ENCODE measurements around the gene PTPRO.

The PTPRO gene

DNA sequence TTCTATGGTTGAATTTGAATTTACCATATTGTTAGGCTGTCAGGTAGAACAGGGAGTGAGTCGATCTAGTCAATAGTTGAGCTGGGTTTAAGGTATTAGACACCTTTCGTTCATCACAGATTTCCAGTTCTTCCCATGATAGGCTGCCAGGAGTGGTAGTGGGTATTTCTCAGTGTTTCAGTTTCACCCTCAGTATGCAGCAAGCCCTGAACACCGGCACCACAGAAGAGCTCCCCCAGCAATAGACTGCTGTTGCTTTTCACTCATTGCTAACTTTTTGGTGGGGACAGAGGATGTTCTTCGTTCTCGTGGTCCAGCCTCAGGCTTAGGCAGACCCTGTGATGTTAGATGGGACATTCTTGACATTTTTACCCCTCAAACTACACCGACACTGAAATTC lies 164.6 kb downstream of the PTPRO start:
- TF ChIP-seq ZFX (IDR thresholded peaks at IDR 0.05; ENCODE audit: borderline replicate concordance), result no peak
- TF ChIP-seq, protein P1, sequence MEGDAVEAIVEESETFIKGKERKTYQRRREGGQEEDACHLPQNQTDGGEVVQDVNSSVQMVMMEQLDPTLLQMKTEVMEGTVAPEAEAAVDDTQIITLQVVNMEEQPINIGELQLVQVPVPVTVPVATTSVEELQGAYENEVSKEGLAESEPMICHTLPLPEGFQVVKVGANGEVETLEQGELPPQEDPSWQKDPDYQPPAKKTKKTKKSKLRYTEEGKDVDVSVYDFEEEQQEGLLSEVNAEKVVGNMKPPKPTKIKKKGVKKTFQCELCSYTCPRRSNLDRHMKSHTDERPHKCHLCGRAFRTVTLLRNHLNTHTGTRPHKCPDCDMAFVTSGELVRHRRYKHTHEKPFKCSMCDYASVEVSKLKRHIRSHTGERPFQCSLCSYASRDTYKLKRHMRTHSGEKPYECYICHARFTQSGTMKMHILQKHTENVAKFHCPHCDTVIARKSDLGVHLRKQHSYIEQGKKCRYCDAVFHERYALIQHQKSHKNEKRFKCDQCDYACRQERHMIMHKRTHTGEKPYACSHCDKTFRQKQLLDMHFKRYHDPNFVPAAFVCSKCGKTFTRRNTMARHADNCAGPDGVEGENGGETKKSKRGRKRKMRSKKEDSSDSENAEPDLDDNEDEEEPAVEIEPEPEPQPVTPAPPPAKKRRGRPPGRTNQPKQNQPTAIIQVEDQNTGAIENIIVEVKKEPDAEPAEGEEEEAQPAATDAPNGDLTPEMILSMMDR (IDR thresholded peaks at IDR 0.05), result no peak
- H3K27ac ChIP-seq, result no peak overlapping the region

DNA sequence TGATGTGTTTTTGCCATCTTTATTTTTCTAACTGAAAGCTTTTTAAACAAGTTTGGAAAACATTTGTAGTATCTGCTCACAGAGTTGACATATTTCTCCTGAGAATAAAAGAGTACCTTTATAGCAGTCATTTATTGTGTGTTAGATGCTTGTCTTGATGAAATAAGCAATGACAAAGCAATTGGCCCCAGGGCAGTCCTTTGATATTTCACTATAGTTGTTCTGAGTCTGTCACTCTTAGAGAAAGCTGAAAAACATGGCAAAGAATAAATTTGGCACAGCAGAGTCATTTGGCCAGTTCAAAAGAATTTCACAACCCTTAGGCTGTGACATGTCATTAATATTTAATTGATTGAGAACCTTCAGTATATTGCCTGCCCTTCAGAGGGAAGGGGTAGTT lies 166.2 kb downstream of the PTPRO start:
- TF ChIP-seq, protein P1 (IDR thresholded peaks at IDR 0.05), result no peak
- no peak for TF ChIP-seq ZFX (IDR thresholded peaks at IDR 0.05; ENCODE audit: borderline replicate concordance)

DNA sequence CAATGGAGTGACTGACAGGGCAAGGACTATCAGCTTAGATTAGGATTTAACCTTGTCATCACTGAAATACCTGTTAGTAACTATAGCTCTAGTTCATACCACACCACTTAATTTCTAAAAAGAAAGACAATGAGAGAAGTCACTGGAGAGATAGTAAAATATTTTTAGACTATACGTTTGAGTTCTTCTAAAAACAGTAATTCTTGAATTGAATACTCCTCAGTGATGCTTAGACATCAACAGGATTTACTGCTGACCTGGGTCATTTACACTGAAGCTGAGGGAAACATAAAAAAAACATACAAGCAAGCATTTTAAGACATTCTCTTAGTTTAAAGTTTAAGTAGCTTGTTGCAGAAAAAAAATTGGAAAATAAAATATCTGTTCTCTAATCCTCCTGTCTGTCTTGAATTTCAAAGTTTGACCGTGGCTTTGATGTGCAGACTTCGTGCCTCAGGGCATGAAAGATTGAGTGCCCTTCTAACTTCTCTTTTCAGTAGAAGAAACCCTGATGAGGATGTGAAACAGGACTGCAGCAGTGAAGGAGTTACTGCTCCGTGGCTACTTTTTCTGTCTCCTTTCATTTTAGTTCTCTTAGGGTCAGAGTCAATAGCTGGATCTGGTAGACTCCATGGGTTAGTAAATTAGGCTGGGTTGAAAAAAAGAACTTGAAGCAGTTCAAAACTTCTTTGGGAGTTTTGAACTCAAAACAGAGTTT lies 172.2 kb downstream of the PTPRO start:
- no peak overlapping the region for H3K27ac ChIP-seq

More for the DNA sequence above, 166.2 kb downstream of the PTPRO start:
- no peak overlapping the region for H3K27ac ChIP-seq

DNA sequence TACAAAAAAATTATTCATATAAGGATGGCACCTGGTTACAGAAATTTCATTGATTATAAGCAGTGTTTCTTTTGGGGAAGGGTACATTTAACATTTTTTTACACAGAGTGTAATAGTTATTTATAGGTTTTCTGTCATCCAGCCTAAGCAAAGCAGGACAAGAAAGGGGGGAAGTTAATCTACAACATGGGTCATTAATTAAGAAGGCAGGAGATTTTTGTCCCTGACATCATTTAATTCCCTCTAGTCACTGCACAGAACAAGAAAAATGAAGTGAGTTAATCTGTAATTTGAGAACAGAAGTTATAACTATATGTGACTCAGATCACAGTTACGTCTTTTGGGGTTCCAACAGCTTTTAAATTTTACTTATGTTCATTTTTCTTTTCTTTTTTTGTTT lies 173.4 kb downstream of the PTPRO start:
- no peak for TF ChIP-seq ZFX (IDR thresholded peaks at IDR 0.05; ENCODE audit: borderline replicate concordance)
- TF ChIP-seq, protein P1 (IDR thresholded peaks at IDR 0.05), result no peak
- H3K27ac ChIP-seq, result no peak overlapping the region

More for the DNA sequence above, 172.2 kb downstream of the PTPRO start:
- TF ChIP-seq, protein P1 (IDR thresholded peaks at IDR 0.05), result no peak
- no peak for TF ChIP-seq ZFX (IDR thresholded peaks at IDR 0.05; ENCODE audit: borderline replicate concordance)

DNA sequence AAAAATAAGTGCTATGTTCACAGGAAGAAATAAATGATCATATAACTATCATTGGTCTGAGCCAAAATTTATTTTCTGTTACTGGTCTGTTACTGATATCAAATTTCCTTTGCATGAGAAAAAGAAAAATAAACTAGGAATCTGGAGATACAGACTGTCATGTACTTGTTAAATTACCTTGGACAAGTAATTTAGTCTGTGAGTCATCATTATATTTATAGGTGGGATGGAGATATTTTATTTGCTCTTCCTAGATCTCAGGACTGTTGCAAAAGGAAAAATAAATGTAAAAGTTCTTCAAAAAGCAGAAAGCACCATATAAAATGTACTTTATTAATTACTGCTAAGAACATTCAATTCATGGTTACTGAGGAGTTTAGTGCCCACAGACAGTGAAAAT lies 174.4 kb downstream of the PTPRO start:
- TF ChIP-seq, protein P1 (IDR thresholded peaks at IDR 0.05), result no peak
- no peak for TF ChIP-seq ZFX (IDR thresholded peaks at IDR 0.05; ENCODE audit: borderline replicate concordance)
- H3K27ac ChIP-seq, result no peak overlapping the region

DNA sequence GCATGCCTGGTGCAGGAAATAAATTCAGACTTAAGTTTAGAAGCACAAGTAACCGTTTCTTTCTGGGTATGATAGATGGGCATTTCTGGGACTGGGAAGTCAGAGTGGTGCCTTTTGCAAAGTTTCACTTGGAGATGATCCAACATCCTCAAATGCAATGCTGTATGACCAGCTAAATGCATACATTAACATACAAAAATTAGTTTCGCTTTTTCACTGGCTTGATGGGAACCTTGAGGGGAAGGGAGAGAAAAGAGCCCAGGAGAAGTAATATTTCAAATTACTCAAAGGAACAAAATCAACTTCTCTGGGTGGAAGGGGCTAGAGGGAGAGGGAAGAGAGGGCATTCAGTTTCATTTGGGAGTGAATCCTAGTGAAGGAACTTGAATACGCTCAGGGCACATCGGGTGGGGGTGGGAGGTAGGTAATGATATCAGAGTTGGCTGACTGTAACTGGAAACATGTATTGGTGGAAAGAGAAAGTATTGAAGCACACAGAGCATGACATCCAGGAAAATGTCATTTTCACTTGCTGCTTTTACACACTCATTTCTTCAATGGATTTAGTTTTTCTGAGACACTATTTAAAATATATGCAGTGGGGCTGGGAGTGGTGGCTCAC lies 175.5 kb downstream of the PTPRO start:
- TF ChIP-seq, protein P1 (IDR thresholded peaks at IDR 0.05), result no peak
- TF ChIP-seq ZFX (IDR thresholded peaks at IDR 0.05; ENCODE audit: borderline replicate concordance), result no peak

DNA sequence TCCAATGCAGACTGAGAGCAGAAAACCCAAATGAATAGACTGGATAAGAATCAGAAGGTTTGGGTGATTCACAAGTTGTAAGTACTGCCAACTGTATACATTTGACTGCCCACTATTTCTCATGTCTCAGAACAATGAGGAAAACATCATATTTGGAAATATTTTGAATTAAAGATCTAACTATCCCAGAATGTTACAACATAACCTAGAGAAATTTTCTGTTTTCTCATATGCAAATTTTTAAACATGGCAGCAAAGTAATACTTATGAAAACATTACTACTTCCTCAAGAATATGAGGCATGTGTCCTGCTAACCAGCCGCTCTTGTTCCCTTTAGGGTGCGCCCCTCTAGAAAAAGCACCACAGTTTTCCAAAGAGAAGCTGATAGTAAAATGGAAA lies 179.9 kb downstream of the PTPRO start:
- H3K27ac ChIP-seq, result no peak overlapping the region
- TF ChIP-seq, protein P1 (IDR thresholded peaks at IDR 0.05), result no peak
- TF ChIP-seq ZFX (IDR thresholded peaks at IDR 0.05; ENCODE audit: borderline replicate concordance), result no peak

More for the DNA sequence above, 175.5 kb downstream of the PTPRO start:
- no peak overlapping the region for H3K27ac ChIP-seq
